Astrocyte of the cerebellum (primary cell): ENCODE results near the gene SERPINC1.

Source experiments
- DNase-seq: peaks from one replicate; pipeline ENCODE4 v3.0.0-alpha.2; 2011; ENCODE audit warnings: low read depth
- H3K4me3 ChIP-seq: 2 replicates; pipeline ENCODE4 v1.5.1; 2011; ENCODE audit warnings: mild to moderate bottlenecking, low read depth, low read length, moderate library complexity
- in situ Hi-C: cut with HindIII; loops from 2 replicates; pipeline ENCODE4 v1.10.0; 2017; ENCODE audit warnings: low sequenced_read_pairs
- TF ChIP-seq, protein P1 (sequence below): IDR thresholded peaks from 2 replicates; pipeline ENCODE4 v1.5.1; 2012; ENCODE audit warnings: low read length, low read depth, moderate library complexity, mild to moderate bottlenecking; ENCODE audit errors: missing control alignments

Gene SERPINC1

GRCh38 chr1:173900427-173900826, 16.7 kb downstream of the SERPINC1 start:
- TF ChIP-seq, protein P1, sequence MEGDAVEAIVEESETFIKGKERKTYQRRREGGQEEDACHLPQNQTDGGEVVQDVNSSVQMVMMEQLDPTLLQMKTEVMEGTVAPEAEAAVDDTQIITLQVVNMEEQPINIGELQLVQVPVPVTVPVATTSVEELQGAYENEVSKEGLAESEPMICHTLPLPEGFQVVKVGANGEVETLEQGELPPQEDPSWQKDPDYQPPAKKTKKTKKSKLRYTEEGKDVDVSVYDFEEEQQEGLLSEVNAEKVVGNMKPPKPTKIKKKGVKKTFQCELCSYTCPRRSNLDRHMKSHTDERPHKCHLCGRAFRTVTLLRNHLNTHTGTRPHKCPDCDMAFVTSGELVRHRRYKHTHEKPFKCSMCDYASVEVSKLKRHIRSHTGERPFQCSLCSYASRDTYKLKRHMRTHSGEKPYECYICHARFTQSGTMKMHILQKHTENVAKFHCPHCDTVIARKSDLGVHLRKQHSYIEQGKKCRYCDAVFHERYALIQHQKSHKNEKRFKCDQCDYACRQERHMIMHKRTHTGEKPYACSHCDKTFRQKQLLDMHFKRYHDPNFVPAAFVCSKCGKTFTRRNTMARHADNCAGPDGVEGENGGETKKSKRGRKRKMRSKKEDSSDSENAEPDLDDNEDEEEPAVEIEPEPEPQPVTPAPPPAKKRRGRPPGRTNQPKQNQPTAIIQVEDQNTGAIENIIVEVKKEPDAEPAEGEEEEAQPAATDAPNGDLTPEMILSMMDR = no peak
- in situ Hi-C loops = no loop called here
- no peak overlapping the region for H3K4me3 ChIP-seq

DNA sequence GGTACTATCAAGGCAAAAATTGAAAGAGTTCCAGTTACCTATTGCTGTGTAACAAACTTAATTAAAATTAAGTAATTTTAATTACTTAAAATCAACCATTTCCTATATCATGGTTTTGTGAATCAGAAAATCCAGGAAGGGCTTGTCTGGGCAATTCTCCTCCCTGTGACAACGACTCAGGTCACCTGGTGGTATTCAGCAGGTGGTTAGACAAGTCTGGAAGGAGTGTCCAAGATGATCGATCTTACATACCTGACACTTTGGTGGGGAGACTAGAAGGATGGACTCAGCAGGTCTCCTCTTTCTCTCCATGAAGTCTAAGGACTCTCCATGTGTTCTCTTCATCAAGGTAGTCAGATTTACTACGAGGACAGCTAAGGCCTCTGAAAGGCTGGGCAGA, 22.9 kb downstream of the SERPINC1 start:
- in situ Hi-C loops = no loop called here
- TF ChIP-seq, protein P1 = no peak
- H3K4me3 ChIP-seq = no peak overlapping the region
- no peak for DNase-seq

More at GRCh38 chr1:173900427-173900826, 16.7 kb downstream of the SERPINC1 start:
- no peak for DNase-seq

GRCh38 chr1:173893611-173894010, 23.5 kb downstream of the SERPINC1 start:
- TF ChIP-seq, protein P1 = no peak

DNA sequence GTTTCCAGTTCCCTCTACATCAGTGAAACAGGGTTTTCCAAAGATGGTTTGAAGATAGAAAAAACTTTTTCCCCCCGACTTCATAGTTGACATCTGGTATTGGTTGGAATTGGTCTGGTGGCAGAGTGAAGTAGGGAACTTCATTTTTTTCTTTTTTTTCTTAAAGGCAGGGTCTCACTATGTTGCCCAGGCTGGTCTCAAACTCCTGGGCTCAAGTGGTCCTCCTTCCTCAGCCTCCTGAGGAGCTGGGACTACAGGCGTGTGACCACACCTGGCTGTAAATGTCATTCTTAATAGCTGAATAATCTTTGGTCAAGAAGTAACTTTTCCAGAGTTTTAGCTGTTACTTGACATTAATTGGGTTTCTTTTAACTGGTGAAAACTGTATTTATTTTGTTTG, 27.2 kb downstream of the SERPINC1 start:
- no peak for DNase-seq
- no peak overlapping the region for H3K4me3 ChIP-seq
- TF ChIP-seq, protein P1 = no peak
- in situ Hi-C loops = no loop called here

More at GRCh38 chr1:173893611-173894010, 23.5 kb downstream of the SERPINC1 start:
- H3K4me3 ChIP-seq = no peak overlapping the region
- in situ Hi-C loops = no loop called here
- no peak for DNase-seq

GRCh38 chr1:173888749-173889148, 28.4 kb downstream of the SERPINC1 start:
- TF ChIP-seq, protein P1 = no peak
- H3K4me3 ChIP-seq = no peak overlapping the region
- in situ Hi-C loops = no loop called here
- no peak for DNase-seq

- DNase-seq = no peak
- H3K4me3 ChIP-seq = no peak overlapping the region
- in situ Hi-C loops = no loop called here
- TF ChIP-seq, protein P1 = no peak
Measured at GRCh38 chr1:173887627-173888026, 29.5 kb downstream of the SERPINC1 start.
